SHP77 treated with DMSO at 0.1 percent for 48 hours (cell line): ENCODE results near the gene EPN3.

Source experiments
- DNase-seq: peaks from one replicate; lab custom pipeline; 2025; lab: John Stamatoyannopoulos, UW

The EPN3 gene

GRCh38 chr17:50550661-50551432 is 18.3 kb downstream of the EPN3 start:
- DNase-seq, result peak; percentile 60

DNA sequence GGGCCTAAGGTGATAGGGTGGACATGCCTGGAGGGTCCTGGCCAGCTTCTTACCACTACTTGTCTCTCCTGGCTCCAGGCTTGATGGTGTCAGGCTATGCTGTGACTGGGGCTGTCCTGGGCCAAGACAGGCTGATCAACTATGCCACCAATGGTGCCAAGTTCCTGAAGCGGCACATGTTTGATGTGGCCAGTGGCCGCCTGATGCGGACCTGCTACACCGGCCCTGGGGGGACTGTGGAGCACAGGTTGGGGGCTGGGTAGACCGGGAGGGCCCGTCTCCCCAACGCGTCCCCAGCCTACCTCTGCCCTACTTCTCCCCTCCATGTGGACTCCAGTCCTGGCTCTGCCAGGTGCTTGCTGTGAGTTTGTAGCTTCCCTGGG is 18.9 kb downstream of the EPN3 start:
- DNase-seq, result no peak

- no peak for DNase-seq
These were observed 19.3 kb downstream of the EPN3 start for GRCh38 chr17:50551884-50552283.

DNA sequence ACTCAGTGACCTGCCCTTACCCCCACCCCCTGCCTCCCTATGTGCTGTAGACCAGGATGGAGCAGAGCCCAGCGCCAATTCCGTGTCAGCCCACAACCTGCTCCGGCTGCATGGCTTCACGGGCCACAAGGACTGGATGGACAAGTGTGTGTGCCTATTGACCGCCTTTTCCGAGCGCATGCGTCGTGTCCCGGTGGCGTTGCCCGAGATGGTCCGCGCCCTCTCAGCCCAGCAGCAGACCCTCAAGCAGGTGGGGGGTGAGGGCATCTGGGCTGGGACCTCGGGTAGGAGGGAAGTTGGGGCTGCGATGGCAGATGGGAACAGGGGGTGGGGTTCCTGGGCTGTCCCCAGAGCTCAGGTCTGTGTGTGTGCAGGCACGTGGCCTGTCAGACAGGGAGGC is 21.7 kb downstream of the EPN3 start:
- DNase-seq, result no peak

GRCh38 chr17:50556803-50557202 is 24.3 kb downstream of the EPN3 start:
- peak; percentile 78 for DNase-seq

DNA sequence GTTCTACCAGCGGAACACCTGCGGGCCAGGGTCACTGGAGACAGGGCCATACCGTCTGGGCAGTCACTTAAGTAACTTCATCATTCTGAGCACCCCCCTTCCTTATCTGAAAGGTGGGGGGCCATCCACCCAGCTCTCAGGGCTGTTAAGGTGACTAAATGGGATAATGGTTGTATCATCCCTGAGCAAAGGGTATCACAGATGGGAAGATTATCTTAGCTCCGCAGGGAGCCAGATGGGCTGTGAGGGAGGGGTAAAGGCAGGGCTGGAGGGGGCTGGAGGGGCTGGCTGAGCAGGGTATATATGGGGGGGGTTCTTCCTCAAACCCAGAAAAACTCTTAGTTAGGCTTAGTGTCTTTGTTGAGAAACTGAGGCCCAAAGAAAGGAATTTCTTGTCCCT is 25.1 kb downstream of the EPN3 start:
- no peak for DNase-seq

GRCh38 chr17:50558091-50558490 is 25.6 kb downstream of the EPN3 start:
- DNase-seq, result no peak

GRCh38 chr17:50558581-50558940 is 26.0 kb downstream of the EPN3 start:
- no peak for DNase-seq

DNA sequence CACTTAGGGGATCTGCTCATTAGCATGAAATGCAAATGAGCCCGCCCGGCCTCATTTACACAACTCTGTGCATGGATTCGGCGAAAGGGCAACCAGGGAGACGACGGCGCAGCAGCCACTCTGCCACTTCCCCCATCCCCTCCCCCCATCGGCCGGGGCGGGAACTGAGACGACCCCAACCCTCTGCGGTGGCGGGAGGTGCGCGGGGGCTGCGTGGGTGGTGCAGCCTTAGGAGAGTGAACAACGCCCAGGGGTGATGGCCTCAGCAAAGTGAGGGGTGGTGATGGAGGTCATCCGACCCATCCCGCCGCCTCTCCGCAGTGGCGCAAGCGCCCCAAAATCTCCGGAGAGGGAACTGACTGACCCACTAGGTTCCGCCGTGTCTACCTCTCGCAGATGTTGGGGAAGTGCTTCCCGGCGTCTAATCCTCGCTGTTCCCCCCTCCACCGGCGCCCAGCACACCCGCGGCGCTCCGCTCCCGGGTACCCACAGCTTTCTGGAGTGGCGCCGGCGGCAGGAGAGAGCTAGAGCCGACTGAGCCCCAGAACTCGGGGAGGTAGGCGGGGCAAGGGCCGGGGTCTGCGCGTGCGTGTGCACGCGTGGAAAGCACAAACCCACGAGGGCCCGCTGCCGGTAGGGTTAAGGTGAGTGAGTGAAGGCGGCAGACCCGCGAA is 26.5 kb downstream of the EPN3 start:
- DNase-seq, result no peak

GRCh38 chr17:50559674-50560184 is 27.2 kb downstream of the EPN3 start:
- DNase-seq, result no peak

DNA sequence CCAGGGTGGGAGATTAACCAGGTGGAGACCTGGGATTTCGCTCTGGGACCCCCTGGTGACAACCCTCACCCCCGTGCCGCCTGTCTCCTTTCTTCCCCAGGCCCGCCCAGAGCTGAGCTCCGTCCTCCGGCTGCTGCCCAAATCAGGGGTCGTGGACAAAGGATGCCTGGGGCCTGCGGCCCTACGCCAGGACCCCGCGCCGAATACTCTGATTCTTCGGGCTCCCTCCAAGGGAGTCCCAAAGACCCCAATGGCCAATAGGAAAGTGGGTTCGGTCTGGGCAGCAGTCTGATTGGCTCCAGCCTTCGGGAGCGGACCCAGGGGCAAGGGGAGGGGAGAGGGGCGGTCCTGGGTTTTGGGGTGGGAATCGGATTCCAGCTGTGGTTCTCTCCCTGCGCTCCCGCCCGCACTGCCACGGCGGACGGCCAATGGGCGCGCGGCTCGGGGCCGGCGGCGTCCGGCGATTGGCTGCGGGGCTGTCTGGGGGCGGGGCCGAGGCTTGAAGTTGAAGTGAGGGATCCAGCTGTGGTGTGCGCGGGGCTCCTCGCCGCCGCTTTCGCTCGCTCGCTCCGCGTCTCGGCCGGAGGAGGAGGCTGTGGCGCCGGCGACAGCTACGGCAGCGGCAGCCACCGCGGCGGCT is 27.8 kb downstream of the EPN3 start, which contains the start of gene CACNA1G:
TSS of gene CACNA1G (plus strand) at position 531 of the 640 bp plus-strand sequence. CDS start 745 bp downstream, outside the sequence.
- DNase-seq, result peak; percentile 32

DNA sequence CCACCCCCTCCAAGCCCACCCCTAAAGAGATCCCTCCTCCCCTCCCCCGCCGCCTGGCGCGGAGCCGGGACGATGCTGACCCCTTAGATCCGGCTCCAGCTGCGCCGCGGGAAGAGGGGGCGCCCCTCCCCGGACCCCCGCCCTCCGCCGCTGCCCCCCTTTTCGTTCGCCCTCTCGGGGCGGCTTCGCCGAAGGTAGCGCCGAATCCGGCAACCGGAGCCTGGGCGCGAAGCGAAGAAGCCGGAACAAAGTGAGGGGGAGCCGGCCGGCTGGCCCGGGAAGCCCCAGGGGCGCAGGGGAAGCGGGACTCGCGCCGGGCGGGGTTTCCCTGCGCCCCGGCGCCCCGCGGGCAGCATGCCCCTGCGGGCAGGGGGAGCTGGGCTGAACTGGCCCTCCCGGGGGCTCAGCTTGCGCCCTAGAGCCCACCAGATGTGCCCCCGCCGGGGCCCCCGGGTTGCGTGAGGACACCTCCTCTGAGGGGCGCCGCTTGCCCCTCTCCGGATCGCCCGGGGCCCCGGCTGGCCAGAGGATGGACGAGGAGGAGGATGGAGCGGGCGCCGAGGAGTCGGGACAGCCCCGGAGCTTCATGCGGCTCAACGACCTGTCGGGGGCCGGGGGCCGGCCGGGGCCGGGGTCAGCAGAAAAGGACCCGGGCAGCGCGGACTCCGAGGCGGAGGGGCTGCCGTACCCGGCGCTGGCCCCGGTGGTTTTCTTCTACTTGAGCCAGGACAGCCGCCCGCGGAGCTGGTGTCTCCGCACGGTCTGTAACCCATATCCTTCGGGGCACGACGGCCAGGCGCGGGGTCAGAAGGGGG is 28.6 kb downstream of the EPN3 start:
- DNase-seq, result no peak

DNA sequence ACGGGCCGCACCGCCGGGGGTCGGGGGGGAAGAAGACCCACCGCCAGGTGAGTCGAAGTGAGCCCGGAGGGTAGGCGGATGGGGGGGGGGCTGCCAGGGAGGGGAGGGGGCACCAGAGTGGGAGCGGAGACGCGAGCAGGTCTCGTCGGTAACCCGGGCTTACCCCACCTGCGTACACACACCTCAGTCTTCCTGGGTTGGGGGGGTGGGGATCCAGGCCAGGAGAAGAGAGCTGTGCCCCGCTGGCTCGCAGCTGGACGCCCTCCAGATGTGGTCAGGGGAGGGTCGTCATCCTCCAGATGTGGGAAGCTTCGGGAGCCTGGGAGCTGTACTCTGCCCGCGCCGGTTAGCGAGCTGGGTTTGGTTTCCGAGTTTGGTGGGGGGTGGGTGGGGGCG is 29.2 kb downstream of the EPN3 start:
- DNase-seq, result no peak

DNA sequence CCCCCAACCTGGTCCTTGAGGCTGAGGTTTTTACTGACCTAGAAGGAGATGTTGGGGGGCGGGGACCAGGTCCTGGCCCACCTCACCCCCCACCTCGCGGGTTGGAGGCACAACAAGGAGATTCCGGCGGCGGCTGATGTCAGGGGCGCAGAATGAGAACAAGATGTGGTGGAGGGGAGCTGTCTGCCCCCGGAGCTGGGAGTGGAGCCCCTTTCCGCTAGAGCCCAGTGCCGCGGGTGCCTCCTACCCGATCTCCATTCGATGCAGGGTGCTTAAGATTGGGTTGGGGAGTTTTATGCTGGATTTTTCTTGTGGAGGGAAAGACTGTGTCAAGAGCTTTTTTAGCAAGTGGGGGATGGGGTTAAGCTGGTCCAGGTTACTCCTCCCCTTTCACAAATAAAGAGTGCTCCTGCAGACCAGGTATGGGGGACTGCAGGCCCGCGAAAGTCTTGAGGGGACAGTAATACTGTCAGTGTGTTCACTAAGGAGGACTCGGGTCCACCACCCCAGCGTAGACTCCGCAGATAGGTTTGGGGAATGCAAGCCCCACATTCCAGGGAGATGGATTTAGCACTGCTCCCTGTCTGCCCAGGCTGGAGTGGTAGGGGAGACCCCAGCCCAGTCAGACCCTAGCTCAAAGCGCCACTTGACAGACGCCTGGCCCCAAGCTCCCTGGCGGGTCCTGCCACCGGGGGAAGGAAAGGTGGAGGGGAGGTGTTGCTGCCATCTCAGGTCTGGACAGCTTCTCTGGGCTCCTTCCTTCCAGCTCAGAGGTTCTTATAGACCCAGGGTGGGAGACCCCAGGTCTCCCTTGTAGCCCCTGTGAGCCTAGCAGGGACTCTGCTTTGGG is 29.9 kb downstream of the EPN3 start:
- no peak for DNase-seq

DNA sequence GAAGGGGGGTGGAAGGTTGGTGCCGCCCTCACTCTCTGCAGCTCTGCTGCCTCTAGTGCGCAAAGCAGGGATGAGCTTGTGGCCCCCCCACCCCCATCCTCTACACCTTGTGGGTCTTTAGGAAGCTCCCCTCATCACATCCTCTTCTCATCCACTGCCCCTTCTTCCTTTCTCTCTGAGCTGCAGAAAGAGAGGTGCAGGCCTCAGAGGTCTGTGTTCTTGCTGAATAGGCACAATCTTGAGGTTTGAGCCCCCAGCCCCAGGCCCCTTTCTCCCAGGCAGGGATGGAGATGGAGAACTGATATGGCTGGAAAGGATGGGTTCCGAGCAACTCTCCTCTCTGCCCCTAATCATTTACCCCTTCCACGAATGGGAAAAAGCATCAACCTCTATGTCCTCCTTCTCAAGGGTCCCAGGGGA is 30.6 kb downstream of the EPN3 start:
- DNase-seq, result no peak

GRCh38 chr17:50564916-50565315 is 32.4 kb downstream of the EPN3 start:
- no peak for DNase-seq

DNA sequence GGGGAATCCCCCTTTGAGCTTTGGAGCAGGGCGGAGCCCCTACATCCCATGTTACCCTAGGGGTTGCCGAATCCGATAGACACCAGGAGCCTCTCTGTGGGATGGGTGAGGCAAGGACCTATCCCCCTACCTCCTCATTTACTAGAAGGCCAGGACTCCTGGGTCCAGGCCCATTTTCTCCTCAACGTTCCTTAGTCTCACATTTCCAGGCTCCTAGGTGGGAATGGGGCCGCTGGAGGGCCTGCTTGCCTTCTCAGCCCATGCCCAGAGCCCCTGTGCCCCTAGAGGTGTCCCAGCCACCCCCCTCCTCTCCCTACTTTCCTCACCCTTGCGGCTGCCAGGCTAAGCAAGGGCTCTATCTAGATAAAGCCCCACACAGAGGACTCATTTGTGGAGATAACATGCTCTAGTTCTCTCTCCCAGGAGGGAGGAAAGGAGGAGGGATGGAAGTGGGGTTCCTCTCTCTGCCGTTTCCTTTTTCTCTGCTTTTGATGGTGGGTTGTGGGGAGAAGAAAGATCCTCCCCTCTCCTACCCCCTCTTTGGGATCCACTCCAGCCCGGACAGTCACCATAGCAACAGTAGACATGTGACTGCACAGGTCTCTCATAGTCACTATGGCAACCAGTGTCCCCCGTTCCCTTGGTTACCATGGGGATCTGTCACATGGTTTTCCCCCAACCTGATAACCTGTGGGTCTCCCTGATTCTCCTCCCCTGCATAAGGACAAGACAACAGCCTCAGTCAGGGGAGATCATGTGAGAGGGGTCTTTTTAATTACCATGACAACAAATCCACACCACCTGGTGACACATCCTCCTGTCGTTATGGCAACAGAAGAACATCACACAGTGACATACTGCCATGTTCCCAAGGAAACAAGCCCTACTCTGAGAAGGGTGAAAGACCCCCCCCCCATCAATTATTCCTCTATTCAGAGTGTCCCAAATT is 33.1 kb downstream of the EPN3 start:
- no peak for DNase-seq

GRCh38 chr17:50566886-50567285 is 34.4 kb downstream of the EPN3 start:
- DNase-seq, result no peak

GRCh38 chr17:50568659-50569058 is 36.1 kb downstream of the EPN3 start:
- no peak for DNase-seq

DNA sequence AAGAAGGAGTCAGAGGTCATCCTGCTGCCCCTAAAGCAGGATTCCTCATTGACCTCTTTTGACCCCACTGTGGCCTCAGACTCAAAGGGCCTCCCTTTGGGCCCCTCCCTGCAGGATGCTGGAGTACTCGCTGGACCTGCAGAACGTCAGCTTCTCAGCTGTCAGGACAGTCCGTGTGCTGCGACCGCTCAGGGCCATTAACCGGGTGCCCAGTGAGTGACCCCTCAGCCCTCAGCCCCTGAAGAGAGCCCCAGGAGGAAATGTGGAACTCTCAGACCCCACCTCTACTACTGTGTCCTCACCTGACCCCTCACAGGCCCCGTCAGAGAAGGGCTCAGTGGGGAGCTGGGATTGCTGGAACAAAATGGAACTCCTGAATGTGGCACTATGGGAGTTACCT is 37.1 kb downstream of the EPN3 start:
- DNase-seq, result no peak
